HG03442 (cell line): ENCODE measurements around the gene LARGE2.
A peak's percentile ranks its signal among the peaks of the same experiment; 100 is the strongest.

Source experiments
- ATAC-seq: cut with Tn5 transposase; IDR thresholded peaks from one replicate; pipeline ENCODE4 v1.9.1; 2021; ENCODE audit warnings: mild to moderate bottlenecking, moderate library complexity; ENCODE audit not compliant: unreplicated experiment

LARGE2 gene

GRCh38 chr11:45913942-45914635, 8.4 kb upstream of the LARGE2 start:
- ATAC-seq, result no peak

DNA sequence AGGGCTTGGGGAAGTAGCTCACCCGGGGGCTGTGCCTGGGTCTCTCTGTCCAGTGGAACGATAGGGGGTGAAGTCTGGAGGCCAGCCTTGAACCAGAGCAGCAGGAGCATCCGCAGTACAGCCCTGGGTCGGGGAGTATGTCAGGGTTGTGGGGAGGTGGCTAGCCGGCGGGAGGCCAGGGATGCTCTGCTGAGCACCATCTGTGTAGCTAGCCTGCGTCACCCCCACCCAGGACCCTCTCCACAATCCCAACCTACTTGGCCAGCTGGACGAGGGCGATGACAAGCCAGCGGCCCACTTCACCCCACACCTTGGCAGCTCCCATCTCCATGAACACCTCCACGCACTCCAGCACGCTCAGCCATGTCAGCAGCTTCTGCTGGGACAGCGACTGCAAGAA, 7.0 kb upstream of the LARGE2 start:
- no peak for ATAC-seq

GRCh38 chr11:45917286-45917622, 5.2 kb upstream of the LARGE2 start:
- no peak for ATAC-seq

DNA sequence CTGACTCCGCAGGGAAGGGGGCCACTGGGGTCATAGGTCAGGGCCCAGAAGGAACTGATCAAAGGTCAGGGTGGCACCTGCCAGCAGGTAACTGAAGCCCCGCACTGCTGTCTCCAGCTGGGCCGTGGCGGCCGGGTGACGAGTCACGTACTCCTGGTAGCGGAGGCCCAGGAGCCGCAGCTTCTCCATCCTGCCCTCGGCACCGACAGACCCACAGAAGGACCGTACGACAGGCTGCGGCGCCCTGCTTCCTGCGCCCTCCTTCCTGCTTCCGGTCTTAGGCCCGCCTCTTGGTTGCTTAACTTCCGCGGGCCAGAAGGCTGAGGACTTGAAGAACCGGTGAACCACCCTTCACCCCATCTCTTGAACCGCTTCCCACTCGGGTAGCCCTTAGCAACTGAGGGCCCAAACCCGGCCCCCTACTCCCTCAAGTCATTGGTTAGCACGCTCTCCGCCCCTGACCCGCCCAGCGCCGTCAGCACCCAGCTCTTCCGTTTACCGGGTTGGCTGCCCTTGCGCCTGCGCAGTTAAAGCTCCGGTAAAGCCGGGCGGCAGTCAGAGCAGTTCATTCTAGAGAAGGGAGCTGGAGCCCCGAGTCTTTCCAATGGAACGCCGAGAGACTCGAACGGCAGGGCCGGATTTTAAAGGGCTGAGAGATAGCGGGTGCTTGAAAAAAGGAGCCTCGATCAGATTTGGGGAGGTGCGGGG, 4.7 kb upstream of the LARGE2 start, which contains the start of gene PEX16:
Gene PEX16 (minus strand): TSS at position 255 of the 708 bp plus-strand sequence. CDS start 66 bp downstream, at position 189.
- peak; percentile 87 for ATAC-seq

- ATAC-seq, result peak; percentile 34
Observed at GRCh38 chr11:45918331-45918941, 4.0 kb upstream of the LARGE2 start.

GRCh38 chr11:45918962-45919675, 3.3 kb upstream of the LARGE2 start:
- ATAC-seq, result no peak

DNA sequence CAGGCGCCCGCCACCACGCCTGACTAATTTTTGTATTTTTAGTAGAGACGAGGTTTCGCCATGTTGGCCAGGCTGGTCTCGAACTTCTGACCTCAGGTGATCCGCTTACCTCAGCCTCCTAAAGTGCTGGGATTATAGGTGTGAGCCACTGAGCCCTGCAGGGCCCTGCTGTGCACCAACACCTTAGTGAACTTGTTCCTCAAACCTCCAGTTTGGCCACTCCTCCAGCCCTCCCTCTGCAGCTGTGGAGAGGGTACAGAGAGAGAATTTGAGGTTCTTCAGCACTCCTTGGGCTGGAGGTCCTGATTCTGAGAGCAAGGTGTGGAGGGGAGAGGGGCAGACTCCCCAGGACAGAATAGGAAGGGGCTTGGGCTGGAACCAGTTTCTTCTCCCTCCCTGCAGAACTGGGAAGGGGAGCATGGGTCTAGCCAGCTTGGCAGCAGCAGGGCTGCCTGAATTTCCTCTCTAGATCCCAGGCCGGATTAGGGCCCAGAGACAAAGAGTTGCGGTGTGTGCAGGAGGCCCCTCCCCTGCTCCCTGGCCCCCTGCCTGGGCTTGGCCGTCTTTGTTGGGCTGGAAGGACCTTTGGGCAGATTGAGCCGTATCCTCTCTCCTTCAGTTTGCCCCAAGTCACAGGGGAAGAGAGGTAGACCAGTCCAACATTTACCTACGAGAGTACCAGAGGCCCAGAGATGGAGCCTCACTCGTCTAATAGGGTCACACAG, 2.5 kb upstream of the LARGE2 start:
- no peak for ATAC-seq

DNA sequence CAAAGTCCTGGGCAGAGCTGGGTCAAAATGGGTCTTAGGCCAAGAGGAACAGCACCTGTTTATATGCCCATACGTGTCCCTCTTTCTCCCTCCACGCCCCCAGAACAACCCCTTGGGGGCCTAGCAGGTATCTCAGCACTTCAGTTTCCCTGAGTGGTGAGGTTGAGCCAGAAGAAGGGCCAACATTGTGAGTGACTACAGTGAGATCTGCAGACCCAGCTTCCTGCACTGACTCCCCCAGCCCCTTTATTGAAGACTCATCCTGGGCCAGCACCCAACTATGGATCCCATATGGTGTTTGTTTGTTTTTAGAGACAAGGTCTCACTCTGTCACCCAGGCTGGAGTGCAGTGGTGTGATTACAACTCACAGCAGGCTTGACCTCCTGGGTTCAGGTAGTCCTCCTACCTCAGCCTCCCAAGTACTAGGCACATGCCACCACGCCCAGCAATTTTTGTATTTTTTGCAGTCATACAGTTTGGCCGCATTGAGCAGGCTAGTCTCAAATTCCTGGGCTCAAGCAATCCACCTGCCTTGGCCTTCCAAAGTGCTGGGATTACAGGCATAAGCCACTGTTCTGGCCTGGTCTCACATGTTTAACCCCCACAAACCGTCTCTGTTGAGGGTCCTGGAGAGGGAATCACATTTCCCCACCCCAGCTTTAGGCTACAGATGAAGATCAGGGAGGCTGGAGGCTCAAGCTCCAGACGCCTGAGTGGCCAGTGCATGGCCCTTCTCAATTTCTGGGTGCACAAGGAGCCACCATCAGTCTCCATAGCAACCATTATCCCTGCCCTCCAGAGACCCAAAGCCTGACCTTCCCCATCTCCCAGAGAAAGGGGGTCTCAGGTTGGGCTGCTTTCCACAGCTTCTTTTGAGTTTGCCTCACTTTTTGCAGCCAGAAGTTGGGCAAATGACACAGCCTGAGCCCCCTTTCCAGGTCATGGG, 1.7 kb upstream of the LARGE2 start:
- no peak for ATAC-seq

- ATAC-seq, result no peak
Observed at GRCh38 chr11:45921561-45922424, 663 bp upstream of the LARGE2 start.

- no peak for ATAC-seq
Observed at GRCh38 chr11:45924036-45924915, 1.8 kb downstream of the LARGE2 start.

DNA sequence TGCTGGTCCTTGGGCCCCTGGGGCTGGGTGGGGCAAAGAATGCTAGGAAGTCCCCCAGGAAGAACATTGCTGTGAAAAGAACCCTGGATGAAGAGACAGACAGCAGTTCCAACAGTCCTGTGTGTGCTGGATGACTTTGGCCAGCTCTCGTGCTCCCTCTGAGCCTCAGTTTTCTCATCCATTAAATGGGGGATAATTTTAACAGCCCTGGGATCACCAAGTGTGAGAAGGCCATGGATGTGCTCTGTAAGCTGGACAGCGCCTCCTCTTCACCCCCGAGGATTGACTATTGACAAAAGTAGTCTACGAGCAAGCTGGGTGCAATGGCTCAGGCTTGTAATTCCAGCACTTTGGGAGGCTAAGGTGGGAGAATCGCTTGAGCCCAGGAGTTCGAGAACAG, 2.5 kb downstream of the LARGE2 start:
- no peak for ATAC-seq

GRCh38 chr11:45925550-45925949, 3.1 kb downstream of the LARGE2 start:
- no peak for ATAC-seq

DNA sequence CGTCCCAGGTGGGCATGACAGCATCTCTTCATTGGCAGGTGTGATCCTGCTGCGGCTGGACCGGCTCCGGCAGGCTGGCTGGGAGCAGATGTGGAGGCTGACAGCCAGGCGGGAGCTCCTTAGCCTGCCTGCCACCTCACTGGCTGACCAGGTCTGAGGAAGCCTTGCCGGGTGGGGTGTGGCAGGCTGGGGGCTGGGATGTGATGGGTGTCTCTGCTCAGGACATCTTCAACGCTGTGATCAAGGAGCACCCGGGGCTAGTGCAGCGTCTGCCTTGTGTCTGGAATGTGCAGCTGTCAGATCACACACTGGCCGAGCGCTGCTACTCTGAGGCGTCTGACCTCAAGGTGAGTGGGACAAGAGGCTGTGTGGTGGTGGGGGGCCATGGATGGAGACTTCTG, 3.5 kb downstream of the LARGE2 start:
- no peak for ATAC-seq

DNA sequence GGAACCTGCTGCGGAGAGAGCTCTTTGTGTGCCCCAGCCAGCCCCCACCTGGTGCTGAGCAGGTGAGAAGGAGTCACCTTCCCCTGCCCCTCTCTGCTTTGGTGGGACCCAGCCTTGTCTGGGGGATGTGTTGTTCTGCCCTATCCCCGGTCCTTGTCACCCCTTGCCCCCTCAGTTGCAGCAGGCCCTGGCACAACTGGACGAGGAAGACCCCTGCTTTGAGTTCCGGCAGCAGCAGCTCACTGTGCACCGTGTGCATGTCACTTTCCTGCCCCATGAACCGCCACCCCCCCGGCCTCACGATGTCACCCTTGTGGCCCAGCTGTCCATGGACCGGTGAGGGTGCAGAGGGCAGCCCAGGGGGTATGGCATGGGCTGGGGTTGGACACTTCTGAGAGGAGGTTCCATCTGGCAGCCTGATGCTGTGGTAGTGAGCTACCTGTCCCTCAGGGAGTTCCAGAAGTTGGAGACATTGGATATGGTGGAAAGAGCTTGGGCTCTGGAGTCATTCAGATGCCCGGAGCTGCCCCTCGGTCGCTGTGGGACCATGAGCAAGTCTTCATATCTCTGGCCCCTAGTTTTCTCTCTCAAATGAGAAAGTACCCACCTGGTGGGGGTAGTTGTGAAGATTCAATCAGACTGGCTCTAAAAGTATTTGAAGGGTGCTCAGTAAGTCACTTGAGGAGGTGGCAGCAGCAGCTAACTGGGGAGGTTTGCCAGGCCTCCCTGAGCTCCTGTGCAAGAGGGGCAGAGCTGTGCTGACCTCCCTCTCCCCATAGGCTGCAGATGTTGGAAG, 4.3 kb downstream of the LARGE2 start:
- ATAC-seq, result no peak

DNA sequence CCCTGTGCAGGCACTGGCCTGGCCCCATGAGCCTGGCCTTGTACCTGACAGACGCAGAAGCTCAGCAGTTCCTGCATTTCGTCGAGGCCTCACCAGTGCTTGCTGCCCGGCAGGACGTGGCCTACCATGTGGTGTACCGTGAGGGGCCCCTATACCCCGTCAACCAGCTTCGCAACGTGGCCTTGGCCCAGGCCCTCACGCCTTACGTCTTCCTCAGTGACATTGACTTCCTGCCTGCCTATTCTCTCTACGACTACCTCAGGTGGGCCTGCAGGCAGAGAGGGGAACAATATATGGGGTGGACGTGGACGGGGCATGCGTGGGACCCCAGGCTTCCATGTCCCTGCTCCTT, 4.9 kb downstream of the LARGE2 start:
- ATAC-seq, result no peak

- ATAC-seq, result no peak
Observed at GRCh38 chr11:45927684-45928413, 5.4 kb downstream of the LARGE2 start.
